NCI-H345 treated with DMSO at 0.1 percent for 48 hours (cell line): Measurements from ENCODE around the gene DSG1.
"Not testable (repeated sequence)": the region's sequence is repeated elsewhere in the genome, so short reads cannot be mapped to it uniquely, and the experiment has no call there.

Source experiments
- DNase-seq: peaks from one replicate; lab custom pipeline; 2025; ENCODE audit not compliant: unreplicated experiment; lab: John Stamatoyannopoulos, UW

The DSG1 gene

DNA sequence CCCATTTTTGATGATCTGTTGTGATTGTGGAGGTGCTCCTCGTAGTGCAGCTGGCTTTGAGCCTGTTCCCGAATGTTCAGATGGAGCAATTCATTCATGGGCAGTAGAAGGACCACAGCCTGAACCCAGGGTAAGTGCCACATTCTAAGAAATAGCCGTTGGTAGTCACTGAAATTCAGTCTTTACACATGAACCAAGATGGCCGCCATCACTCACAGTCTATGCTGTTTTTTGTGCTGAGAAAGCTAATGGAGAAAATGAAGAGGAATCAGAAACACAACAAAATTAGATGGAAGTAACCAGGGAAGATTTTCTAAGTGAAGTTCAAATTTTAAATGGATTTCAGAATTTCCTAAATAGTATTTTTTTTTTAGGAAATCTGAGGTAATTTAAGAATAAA, 25.5 kb downstream of the DSG1 start:
- no peak for DNase-seq

DNA sequence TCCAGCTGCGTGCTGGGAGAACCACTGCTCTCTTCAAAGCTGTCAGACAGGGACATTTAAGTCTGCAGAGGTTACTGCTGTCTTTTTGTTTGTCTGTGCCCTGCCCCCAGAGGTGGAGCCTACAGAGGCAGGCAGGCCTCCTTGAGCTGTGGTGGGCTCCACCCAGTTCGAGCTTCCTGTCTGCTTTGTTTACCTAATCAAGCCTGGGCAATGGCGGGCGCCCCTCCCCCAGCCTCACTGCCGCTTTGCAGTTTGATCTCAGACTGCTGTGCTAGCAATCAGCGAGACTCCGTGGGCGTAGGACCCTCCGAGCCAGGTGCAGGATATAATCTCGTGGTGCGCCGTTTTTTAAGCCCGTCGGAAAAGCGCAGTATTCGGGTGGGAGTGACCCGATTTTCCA, 35.4 kb downstream of the DSG1 start:
- not testable (repeated sequence) for DNase-seq

DNA sequence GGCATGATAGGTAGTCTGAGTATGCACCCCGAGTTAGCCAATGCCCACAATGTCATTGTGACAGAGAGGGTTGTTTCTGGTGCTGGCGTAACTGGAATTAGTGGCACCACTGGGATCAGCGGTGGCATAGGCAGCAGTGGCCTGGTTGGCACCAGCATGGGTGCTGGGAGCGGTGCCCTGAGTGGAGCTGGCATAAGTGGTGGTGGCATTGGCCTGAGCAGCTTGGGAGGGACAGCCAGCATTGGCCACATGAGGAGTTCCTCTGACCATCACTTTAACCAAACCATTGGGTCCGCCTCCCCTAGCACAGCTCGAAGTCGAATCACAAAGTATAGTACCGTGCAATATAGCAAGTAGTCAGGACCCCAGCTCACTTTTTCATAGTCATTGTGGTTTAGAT, 37.0 kb downstream of the DSG1 start:
- no peak for DNase-seq

DNA sequence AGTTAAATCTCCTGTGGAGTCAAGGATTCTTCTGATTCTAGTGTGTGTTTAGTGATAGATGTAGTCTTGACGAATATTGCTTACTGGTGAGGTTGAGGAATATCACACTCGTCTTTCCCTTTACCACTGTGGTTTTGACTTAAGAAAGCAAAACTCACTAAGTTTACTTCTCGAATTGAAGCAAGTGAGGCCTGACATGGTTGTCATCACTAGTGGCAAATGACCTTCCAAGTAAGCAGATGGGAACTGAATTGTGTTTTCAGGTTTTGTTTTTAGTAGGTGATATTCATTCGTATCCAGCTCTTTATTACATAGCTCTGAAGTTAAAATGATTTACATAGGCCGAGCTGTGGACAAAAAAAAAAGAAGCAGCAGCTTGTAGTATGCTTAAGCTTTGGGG, 38.1 kb downstream of the DSG1 start:
- no peak for DNase-seq

DNA sequence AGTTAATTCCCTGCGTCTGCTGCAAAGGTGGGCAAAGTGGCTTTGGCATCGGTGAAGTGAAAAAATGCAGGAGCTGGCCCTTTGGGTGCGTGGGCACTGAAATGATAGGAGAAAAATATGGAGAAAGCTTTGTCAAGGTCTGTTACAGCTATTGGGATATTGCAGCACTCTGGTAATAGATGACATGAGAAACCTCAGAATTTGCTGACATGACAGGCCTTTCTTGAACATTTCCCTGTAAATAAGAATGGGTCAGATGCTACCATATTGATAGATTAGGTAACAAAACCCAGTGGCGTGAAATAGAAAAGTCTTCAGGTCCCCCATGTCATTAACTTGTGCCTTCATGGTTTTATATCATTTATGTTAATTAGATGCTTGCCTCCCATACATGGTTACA, 46.2 kb downstream of the DSG1 start:
- DNase-seq = no peak

DNA sequence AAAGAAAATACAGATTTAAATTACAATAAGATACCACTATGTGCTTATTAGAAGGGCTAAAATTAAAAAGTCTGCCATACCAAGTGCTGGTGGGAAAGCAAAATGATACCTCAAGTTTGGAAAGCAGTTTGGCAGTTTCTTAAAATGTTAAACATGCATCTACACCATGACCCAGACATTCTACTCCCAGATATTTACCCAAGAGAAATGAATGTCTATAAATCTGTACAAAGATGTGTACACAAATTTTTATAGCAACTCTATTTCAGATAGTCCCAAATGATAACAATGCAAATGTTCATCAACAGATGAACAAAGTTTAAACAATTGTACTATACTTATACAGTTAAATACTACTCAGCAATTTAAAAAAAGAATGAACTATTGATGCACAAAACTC, 51.5 kb downstream of the DSG1 start:
- DNase-seq = no peak

DNA sequence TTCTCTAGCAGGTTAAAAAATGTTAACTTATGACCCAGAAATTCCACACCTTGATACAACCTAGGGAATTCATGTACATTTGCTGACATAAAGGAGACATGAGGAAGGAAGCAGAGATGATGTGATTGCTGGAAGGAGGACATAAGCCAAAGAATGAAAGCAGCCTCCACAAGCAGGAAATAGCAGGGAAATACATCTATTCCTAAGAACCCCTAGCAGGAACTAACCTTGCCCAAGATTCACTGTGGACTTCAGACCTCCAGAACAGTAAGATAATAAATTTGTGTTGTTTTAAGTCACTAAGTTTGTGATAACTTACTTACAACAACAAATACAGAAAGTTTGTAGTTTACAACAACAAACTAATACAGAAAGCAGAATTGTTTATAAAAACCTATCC, 54.0 kb downstream of the DSG1 start:
- DNase-seq = no peak

DNA sequence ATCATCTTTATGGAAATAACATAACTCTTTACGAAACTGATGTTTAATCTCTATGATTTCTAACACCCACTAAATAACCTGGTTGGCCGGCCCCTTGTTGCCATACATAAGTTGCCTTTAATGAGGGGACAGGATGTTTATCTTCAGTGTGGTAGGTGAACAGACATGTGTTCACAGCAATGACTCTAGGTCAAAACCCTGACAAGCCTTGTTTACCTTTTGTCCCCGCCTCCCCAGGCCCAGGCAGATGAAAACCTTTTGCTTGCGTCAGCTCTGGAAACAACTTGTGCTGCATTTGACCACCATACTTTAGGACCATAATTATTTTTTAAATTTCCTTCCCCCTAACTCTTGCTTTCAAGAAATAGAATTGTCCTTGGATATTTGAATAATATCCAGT, 55.7 kb downstream of the DSG1 start:
- no peak for DNase-seq

DNA sequence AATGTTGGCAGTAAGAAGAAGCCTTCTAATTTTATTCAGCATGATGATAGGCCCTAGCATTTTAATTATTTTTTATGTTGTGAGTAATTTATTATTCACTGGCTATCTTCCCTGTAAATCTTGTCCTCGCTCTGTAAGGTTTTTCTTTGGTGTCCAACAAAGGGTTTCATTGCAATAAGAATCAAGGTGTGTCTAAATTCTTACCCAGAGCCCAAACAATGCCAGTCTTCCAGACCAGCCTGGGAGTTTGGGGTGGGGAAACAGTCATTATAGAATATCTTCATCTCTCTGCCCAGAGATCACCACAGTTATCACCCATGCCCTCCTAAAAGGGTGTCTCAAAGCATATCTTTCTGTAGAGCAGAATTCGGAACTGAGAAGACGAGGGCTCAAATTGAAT, 58.5 kb downstream of the DSG1 start, which contains the start of gene DSG4:
DSG4 (plus strand) TSS at position 301 of the 400 bp plus-strand sequence. CDS start 135 bp downstream, outside the sequence.
- DNase-seq = no peak

DNA sequence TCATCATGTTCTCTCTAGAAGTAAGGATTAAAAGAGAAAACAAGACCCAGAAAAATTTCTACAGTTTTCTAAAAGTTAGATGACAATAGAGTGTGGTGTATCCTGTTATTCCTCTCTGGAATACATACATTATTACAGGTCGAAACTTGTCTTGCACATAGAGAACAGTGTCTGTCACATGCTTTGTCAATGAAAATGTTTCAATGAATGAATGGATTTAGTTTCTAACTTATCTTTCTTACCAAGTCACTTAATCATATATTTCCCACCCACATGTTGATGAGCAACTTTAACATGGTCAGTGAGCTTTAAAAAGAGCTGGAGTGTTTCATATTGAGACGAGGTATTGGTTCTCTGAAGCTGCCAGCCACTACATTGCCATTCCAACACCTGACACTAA, 63.0 kb downstream of the DSG1 start:
- no peak for DNase-seq

DNA sequence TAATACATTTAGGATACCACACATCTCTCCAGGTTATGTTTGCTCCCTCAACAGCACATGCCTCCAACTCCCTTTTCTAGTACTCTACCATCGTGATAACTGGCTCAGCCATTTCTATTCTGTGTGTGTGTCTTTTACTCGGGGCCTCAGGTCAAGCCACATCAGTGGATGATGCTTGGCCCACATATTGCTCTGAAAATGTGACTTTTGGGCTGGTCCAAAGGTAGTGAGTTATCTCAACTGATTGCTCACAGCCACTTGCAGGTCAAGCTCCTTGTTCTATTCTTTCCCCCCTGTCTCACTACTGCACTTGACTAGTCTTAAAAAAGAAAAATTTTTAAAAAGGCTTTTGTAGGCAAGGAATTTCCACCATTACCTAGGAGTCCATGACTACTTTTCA, 64.1 kb downstream of the DSG1 start:
- no peak for DNase-seq

DNA sequence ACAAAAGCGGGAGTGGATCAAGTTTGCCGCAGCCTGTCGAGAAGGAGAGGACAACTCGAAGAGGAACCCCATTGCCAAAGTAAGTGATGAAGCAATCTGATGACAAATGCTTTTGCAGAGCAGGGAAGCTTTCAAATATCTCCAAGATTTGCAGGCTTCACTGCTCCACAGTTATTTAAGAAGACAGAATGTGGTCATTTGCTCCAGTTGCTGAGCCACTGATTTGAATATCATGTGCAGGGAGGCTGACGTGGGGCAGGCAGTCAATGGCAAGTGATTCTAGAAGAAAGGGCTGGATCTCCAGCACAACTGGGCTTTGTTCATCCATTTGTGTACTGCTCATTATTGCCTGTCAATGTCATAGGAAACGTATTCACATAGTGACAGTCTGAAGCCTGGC, 68.8 kb downstream of the DSG1 start:
- DNase-seq = no peak

DNA sequence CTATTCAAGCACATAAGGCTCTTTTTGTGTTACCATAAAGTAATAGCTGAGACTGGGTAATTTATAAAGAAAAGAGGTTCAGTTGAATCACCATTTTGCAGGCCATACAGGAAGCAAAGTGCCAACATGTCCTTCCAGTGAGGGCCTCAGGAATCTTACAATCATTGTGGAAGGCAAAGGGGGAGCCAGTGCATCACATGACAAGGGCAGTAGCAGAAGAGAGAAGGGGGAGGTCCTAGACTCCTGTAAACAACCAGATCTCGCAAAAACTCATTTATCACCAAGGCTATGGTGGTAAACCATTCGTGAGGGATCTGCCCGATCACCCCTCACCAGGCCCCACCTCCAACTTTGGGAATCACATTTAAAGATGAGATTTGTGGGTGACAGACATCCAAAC, 75.3 kb downstream of the DSG1 start:
- DNase-seq = no peak

DNA sequence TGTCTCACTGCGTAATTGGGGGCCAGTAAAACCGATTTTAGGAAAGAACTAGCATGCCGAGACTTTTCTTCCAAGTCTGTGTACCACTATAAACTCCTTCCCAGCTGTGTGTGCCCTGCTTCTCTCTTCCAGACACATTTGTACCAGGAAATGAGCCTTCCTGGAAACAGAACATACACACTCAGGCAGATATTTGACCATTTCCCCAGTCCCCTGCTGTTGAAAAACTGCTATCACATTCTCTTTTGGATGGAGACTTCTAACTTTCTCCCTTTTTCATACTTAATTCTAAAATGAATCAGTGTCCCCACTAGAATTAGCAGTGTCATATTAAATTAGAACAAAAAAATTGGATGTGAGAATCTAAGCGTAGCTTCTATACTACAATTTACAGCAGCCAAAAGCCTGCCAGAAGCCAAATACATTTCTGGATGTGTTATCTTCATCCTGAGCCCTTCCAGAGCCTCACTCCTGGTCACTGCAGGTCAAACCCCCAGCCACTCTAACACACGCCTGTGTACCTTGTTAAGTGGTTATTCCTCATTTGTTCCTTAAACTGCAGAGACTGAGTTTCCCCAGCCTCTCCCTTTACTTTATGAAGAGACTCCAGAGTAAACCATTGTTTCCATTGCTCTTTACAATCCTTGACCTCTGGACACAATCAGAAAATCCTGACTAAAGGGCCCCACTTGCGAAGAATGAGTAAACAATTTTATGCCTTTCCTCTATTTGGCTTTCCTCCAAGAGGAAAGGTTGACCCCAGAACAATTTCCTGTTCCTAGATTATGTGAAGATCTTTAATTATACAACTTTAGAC, 79.0 kb downstream of the DSG1 start:
- no peak for DNase-seq

DNA sequence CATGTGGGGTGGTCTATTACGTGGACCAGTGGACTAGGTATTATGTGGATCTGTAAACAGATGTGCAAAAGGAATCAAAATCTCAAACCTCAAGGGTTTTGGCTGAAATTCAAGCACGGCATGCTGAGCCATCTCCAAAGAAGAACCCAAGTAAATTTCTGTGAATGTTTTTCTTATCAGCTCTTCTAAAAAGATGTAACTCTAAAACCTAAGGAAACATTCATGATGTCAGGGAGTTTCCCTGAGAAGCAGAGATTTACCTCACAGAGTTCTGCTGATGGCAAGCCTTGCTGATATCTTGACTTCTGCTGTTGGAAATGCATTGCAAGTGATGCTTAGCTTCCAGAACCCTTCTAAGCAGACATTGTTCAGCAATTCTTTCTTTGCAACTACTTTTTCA, 80.2 kb downstream of the DSG1 start:
- no peak for DNase-seq

DNA sequence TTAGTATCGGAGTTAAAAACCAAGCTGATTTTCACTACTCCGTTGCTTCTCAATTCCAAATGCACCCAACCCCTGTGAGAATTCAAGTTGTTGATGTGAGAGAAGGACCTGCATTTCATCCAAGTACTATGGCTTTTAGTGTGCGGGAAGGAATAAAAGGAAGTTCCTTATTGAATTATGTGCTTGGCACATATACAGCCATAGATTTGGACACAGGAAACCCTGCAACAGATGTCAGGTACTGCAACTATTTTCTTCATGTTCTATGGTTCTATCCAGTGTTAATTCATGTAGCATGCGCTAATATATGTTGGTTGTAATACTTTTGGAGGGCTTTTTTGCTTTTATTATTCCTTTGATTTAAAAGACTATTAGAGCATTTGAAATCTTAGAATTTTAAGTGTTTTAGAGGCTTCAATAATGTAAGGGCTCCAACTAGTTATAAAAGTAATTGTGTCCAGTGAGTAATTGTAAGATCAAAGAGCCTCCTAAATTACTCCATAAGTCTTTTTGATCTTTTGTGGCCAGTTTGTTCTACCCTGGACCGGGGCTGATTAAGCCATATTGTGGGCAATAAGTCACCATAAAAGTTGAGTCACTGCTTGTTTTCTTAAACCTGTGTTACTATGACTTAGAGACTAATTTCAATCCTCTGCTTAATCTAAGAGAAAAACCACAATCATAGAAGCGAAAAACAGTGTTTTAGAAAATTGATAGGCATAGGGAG, 81.5 kb downstream of the DSG1 start:
- no peak for DNase-seq

DNA sequence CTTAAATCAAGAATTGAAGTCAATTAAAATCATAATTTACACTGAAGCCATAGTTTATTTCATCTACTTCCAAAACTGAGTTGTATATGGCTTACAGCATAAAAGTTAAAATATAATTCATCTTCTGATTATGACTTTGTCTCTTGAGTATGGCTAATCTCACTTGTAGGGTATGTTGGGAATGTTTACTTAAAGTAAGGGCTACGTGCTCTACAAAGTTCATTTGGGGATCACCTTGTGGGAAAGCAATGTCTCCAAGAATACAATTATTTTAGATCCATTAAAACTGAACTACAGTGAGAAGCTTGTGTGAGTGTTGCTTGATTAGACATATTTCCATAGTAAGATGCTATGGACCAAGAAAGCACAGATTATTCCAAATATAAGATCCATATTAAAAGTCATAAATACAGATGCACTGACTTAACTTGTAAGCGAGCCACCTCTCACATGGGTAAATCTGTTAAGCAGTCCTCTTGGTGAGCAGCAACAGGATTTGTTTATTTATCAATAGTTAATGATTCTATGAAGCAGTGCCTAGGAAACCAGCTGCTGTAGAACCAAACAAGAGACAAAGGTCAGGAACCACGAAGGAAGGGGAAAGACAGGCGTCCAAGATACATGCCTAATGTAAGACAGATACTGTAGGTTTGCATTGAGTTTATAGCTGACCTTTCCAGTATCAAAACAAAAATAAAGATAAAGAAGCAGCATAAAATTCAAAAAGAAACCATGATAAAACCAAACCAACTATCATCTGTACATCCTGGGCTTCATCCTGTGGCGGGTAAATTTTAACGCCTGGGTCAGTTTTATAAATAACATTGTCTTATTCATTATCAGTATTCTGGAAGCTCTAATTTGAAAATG, 83.4 kb downstream of the DSG1 start:
- no peak for DNase-seq

DNA sequence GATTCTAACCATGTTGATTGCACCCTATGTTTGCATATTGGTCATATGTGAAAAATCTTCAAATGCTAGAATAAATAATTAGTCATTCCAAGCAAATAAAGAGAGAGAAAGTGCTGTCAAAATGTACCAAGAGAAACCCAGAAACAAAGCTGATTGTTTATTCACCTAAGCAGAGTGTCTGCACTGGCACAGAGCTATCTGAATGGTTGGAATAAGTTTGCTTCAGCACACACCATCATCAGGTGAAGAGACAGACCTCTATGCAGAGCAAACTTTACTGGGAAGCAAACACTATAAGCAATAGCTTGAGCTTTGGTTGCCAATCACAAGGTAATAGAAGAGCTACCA, 84.0 kb downstream of the DSG1 start:
- DNase-seq = no peak

DNA sequence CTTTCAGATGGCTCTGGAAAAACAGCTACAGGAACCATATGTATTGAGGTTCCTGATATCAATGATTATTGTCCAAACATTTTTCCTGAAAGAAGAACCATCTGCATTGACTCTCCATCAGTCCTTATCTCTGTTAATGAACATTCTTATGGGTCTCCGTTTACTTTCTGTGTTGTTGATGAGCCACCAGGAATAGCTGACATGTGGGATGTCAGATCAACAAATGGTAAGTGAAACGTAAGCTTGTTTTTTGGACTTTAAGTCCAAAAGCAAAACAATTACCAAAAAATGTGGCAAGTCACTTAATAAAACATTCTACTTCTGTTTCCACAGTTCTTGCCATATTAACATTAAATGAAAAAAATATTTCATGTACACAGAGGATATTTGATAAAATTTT, 85.4 kb downstream of the DSG1 start:
- DNase-seq = no peak
